PC-3 (cell line): ENCODE results near the gene IDH3G. TPM values are rescaled to one million over a fixed set of nuclear protein-coding genes. Genes with fewer than 3 reads are reported as not detected.

Experiments
- ATAC-seq: fragments of 200-7000 bp; cut with Tn5 transposase; 2 replicates; pipeline ENCODE4 v1.9.1; 2020; ENCODE audit warnings: mild to moderate bottlenecking, moderate library complexity
- BruUV-seq: library from RNA; stranded (reverse); fragments of 400-500 nt; replicated peaks from 2 replicates; lab custom pipeline; 2021; lab: Mats Ljungman, UMichigan
- CTCF ChIA-PET: fragments of 300-600 bp; sonication (Branson Sonifier 250); formaldehyde crosslinking; loops from one replicate; lab custom pipeline; 2022; ENCODE audit warnings: antibody characterized with exemption; lab: Charles Lee
- POLR2A ChIA-PET: fragments of 300-600 bp; sonication (Branson Sonifier 250); formaldehyde crosslinking; loops from one replicate; lab custom pipeline; 2022; ENCODE audit warnings: antibody characterized with exemption; ENCODE audit not compliant: unreplicated experiment; lab: Charles Lee
- DNase-seq: peaks from one replicate; pipeline ENCODE4 v3.0.0-alpha.2; 2015
- H2AFZ ChIP-seq: fragments of 300-600 bp; sonication (generic); 2 replicates; pipeline ENCODE4 v1.6.0; 2016; ENCODE audit warnings: antibody characterized with exemption, low read length
- H3F3A ChIP-seq: fragments of 300-600 bp; sonication (generic); one replicate; pipeline ENCODE4 v1.6.0; 2017; ENCODE audit warnings: antibody characterized with exemption, low read length, control low read depth, mild to moderate bottlenecking; ENCODE audit not compliant: unreplicated experiment
- H3K27ac ChIP-seq: fragments of 300-600 bp; sonication (generic); 2 replicates; pipeline ENCODE4 v1.5.1; 2016; ENCODE audit warnings: mild to moderate bottlenecking, low read length
- H3K27me3 ChIP-seq: fragments of 300-600 bp; sonication (generic); 2 replicates; pipeline ENCODE4 v1.6.1; 2016; ENCODE audit warnings: low read length, mixed read lengths
- H3K36me3 ChIP-seq: fragments of 300-600 bp; sonication (generic); 2 replicates; pipeline ENCODE4 v1.6.1; 2016; ENCODE audit warnings: low read depth, mixed run types, low read length, mixed read lengths
- H3K4me1 ChIP-seq: fragments of 300-600 bp; sonication (generic); 2 replicates; pipeline ENCODE4 v1.5.1; 2016; ENCODE audit warnings: low read length; ENCODE audit not compliant: insufficient read depth
- H3K4me2 ChIP-seq: fragments of 300-600 bp; sonication (generic); 2 replicates; pipeline ENCODE4 v1.6.0; 2016; ENCODE audit warnings: low read length
- H3K4me3 ChIP-seq: fragments of 300-600 bp; sonication (generic); 2 replicates; pipeline ENCODE4 v1.5.1; 2016; ENCODE audit warnings: mild to moderate bottlenecking, low read length, mixed read lengths
- H3K79me2 ChIP-seq: fragments of 300-600 bp; sonication (generic); 2 replicates; pipeline ENCODE4 v1.6.1; 2017; ENCODE audit warnings: low read length, mixed read lengths
- H3K9ac ChIP-seq: fragments of 300-600 bp; sonication (generic); 2 replicates; pipeline ENCODE4 v1.6.0; 2016; ENCODE audit warnings: mild to moderate bottlenecking, low read length
- H3K9me2 ChIP-seq: fragments of 300-600 bp; sonication (generic); replicated peaks from 2 replicates; pipeline ENCODE4 v1.6.1; 2016; ENCODE audit warnings: mixed run types, low read length, mixed read lengths
- H3K9me3 ChIP-seq: fragments of 300-600 bp; sonication (generic); 2 replicates; pipeline ENCODE4 v1.6.1; 2016; ENCODE audit warnings: low read length, mixed read lengths
- H4K20me1 ChIP-seq: fragments of 300-600 bp; sonication (generic); 2 replicates; pipeline ENCODE4 v1.6.1; 2016; ENCODE audit warnings: low read length, mixed read lengths
- CTCF ChIP-seq: fragments of 300-600 bp; sonication (generic); conservative IDR thresholded peaks from 2 replicates; pipeline ENCODE4 v1.5.1; 2017; ENCODE audit warnings: antibody characterized with exemption, low read depth, mild to moderate bottlenecking, low read length
- EZH2 ChIP-seq: fragments of 300-600 bp; sonication (generic); IDR thresholded peaks from one replicate; pipeline ENCODE4 v1.6.1; 2017; ENCODE audit warnings: antibody characterized with exemption, mild to moderate bottlenecking, low read length; ENCODE audit not compliant: unreplicated experiment
- EZH2phosphoT487 ChIP-seq: fragments of 300-600 bp; sonication (generic); IDR thresholded peaks from 2 replicates; pipeline ENCODE4 v1.6.1; 2018; ENCODE audit warnings: mild to moderate bottlenecking, antibody characterized with exemption, low read length, borderline replicate concordance
- intact Hi-C: fragments of 100-400 bp; cut with micrococcal nuclease; formaldehyde crosslinking; loops from 2 replicates; pipeline ENCODE4 v1.9.0; 2023
- total RNA-seq: library from RNA; depleted of rRNA; stranded (reverse); fragments of >200 nt; gene quantifications from 2 replicates; pipeline ENCODE4 v1.2.3, GENCODE V29; 2014

The IDH3G gene
- total RNA-seq, 1 experiment from 2014 or later, result 104 TPM

- H3K4me2 ChIP-seq, result peak overlapping the region; percentile 98
- H3K36me3 ChIP-seq, result peaks cover 8% of the 10 kb centered on the region; the same call in 1 of the 2 replicates
- TSS peak; percentile 55 for BruUV-seq
- no peaks in the 10 kb centered on the region for H3F3A ChIP-seq
- POLR2A ChIA-PET, result no interaction called here
- intact Hi-C loops, result no loop called here
- TF ChIP-seq EZH2phosphoT487, result no peak
- TF ChIP-seq EZH2, result no peak
- no peak for TF ChIP-seq CTCF
- peaks cover 61% of the 10 kb centered on the region for H3K79me2 ChIP-seq
- no peaks in the 10 kb centered on the region; the same call in 1 of the 2 replicates for H4K20me1 ChIP-seq
- H3K27ac ChIP-seq, result peak overlapping the region; percentile 78; the same call in 1 of the 2 replicates
- no peaks in the 10 kb centered on the region for H3K27me3 ChIP-seq
- no peaks in the 10 kb centered on the region for H3K9me2 ChIP-seq
- no peak for ATAC-seq
- CTCF ChIA-PET, result no interaction called here
- H3K9ac ChIP-seq, result peak overlapping the region; percentile 98
- DNase-seq, result no peak
- peak overlapping the region; percentile 82 for H2AFZ ChIP-seq
- H3K9me3 ChIP-seq, result no peaks in the 10 kb centered on the region
- H3K4me3 ChIP-seq, result peak overlapping the region; percentile 90
- peaks cover 21% of the 10 kb centered on the region for H3K4me1 ChIP-seq
Observed at GRCh38 chrX:153793291-153793690, 884 bp downstream of the IDH3G start.

GRCh38 chrX:153792368-153792767 is 1.8 kb downstream of the IDH3G start:
- no peaks in the 10 kb centered on the region for H3F3A ChIP-seq
- H3K4me2 ChIP-seq, result peak overlapping the region; percentile 98
- DNase-seq, result no peak
- no peaks in the 10 kb centered on the region; the same call in 1 of the 2 replicates for H4K20me1 ChIP-seq
- intact Hi-C loops, result no loop called here
- H3K9ac ChIP-seq, result no peak overlapping the region
- H2AFZ ChIP-seq, result no peak overlapping the region
- H3K36me3 ChIP-seq, result peaks cover 5% of the 10 kb centered on the region; the same call in 1 of the 2 replicates
- H3K79me2 ChIP-seq, result peaks cover 61% of the 10 kb centered on the region
- ATAC-seq, result no peak
- CTCF ChIA-PET, result no interaction called here
- H3K9me2 ChIP-seq, result no peaks in the 10 kb centered on the region
- H3K4me3 ChIP-seq, result peak overlapping the region; percentile 90; the same call in 1 of the 2 replicates
- H3K27ac ChIP-seq, result no peak overlapping the region
- no TSS peak for BruUV-seq
- no peaks in the 10 kb centered on the region for H3K27me3 ChIP-seq
- H3K4me1 ChIP-seq, result peaks cover 21% of the 10 kb centered on the region
- TF ChIP-seq EZH2, result no peak
- no peak for TF ChIP-seq EZH2phosphoT487
- TF ChIP-seq CTCF, result no peak
- POLR2A ChIA-PET, result no interaction called here
- H3K9me3 ChIP-seq, result no peaks in the 10 kb centered on the region

GRCh38 chrX:153791104-153791852 is 2.9 kb downstream of the IDH3G start:
- Histone ChIP-seq H2AFZ (no peak overlapping the region), H3K79me2 (peaks cover 56% of the 10 kb centered on the region), H3K4me3 (no peak overlapping the region), H3K9me3 (no peaks in the 10 kb centered on the region), H3K9me2 (no peaks in the 10 kb centered on the region), H3K4me1 (peaks cover 20% of the 10 kb centered on the region), H3K27ac (no peak overlapping the region), H3K9ac (no peak overlapping the region), H3K27me3 (no peaks in the 10 kb centered on the region), H3F3A (no peaks in the 10 kb centered on the region), H3K36me3 (no peaks in the 10 kb centered on the region), H4K20me1 (no peaks in the 10 kb centered on the region; the same call in 1 of the 2 replicates), H3K4me2 (no peak overlapping the region)
- ChIA-PET CTCF (no interaction called here), POLR2A (no interaction called here)
- no TSS peak for BruUV-seq
- no peak for DNase-seq
- intact Hi-C loops, result no loop called here
- TF ChIP-seq EZH2 (no peak), EZH2phosphoT487 (no peak), CTCF (no peak)
- no peak for ATAC-seq
